ENCODE measurements around the gene SPINT3.

SPINT3 gene

GRCh38 chr20:45462711-45463509 lies 52.5 kb downstream of the SPINT3 start:
- no peak for DNase-seq (ENCODE audit: low read depth in 1 of 2, low spot score in 1 of 2)
